NB4 (cell line): ENCODE results near the gene XAGE1B.

ENCODE experiments used
- CTCF ChIP-seq: IDR thresholded peaks from one replicate; pipeline ENCODE4 v1.5.1; 2012; ENCODE audit warnings: low read depth, low read length
- POLR2A ChIP-seq: IDR thresholded peaks from 2 replicates; pipeline ENCODE4 v1.6.1; 2011; ENCODE audit warnings: mild to moderate bottlenecking; ENCODE audit not compliant: insufficient read length; ENCODE audit errors: extremely low read depth

- TF ChIP-seq CTCF (no peak), POLR2A (no peak)
These were observed 27.4 kb upstream of the XAGE1B start for GRCh38 chrX:52544147-52544840.
